ENCODE data around the gene BPIFB3. TPM values are rescaled to one million over a fixed set of nuclear protein-coding genes. Genes with fewer than 3 reads are reported as not detected.
A peak's percentile ranks its signal among the peaks of the same experiment; 100 is the strongest.

The BPIFB3 gene
- total RNA-seq, 1 experiment from 2014 or later, result not detected

DNA sequence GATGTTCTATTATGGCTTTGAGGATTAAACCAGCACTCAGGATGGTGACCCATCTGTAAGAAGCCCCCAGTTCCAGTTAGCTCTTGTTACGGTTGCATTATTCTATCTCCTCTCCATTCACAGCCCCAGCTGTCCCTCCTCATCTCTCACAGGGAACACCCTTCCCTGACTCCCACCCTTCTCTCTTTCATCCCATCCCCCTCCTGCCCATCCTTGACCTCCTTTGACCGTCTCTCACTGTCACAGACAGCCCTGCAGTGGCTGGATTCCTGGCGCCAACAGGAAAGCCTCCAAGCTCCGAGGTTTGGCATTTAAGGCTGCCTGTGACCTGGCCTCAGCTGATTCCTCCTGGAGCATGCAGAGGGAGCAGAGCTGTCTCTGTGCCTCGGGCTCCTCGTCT, 21.6 kb downstream of the BPIFB3 start:
- ChIA-PET CTCF (interaction anchor here (0.7 kb wide), 1 partner anchor 130 kb away, joined by 8 read pairs; no protein-coding TSS in a partner anchor), POLR2A (no interaction called here)
- in situ Hi-C loops (cut with HindIII; ENCODE audit: low pct_unique_long_range_greater_than_20kb, low sequenced_read_pairs), result no loop called here
- H3K4me3 ChIP-seq (ENCODE audit: low read depth in 2 of 2, low read length in 2 of 2), result no peak overlapping the region
- H3K27ac ChIP-seq (ENCODE audit: low read length), result no peak overlapping the region
- TF ChIP-seq SIN3A (IDR thresholded peaks at IDR 0.05; ENCODE audit: borderline replicate concordance, insufficient read depth, low read depth, low read length) (no peak), REST (IDR thresholded peaks at IDR 0.05; ENCODE audit: insufficient read depth in 1 of 2, low read depth in 2 of 2, low read length in 1 of 2) (no peak), TCF7L2 (IDR thresholded peaks at IDR 0.05; ENCODE audit: low read depth, low read length) (no peak), POLR2AphosphoS5 (IDR thresholded peaks at IDR 0.05; ENCODE audit: low read depth, low read length) (no peak)
- TF ChIP-seq, protein P1, sequence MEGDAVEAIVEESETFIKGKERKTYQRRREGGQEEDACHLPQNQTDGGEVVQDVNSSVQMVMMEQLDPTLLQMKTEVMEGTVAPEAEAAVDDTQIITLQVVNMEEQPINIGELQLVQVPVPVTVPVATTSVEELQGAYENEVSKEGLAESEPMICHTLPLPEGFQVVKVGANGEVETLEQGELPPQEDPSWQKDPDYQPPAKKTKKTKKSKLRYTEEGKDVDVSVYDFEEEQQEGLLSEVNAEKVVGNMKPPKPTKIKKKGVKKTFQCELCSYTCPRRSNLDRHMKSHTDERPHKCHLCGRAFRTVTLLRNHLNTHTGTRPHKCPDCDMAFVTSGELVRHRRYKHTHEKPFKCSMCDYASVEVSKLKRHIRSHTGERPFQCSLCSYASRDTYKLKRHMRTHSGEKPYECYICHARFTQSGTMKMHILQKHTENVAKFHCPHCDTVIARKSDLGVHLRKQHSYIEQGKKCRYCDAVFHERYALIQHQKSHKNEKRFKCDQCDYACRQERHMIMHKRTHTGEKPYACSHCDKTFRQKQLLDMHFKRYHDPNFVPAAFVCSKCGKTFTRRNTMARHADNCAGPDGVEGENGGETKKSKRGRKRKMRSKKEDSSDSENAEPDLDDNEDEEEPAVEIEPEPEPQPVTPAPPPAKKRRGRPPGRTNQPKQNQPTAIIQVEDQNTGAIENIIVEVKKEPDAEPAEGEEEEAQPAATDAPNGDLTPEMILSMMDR (IDR thresholded peaks at IDR 0.05), result no peak
- BruUV-seq (replicated peaks), result no TSS peak
- no peak for DNase-seq (ENCODE audit: low read depth, low spot score)
- ATAC-seq, result no peak
- no peaks in the 10 kb centered on the region for H3K36me3 ChIP-seq (ENCODE audit: control insufficient read depth, insufficient read depth, low read length)
- no peaks in the 10 kb centered on the region for H3K4me1 ChIP-seq (ENCODE audit: control insufficient read depth, insufficient read depth, low read length)
- no peaks in the 10 kb centered on the region for H3K9me3 ChIP-seq (ENCODE audit: control insufficient read depth, insufficient read depth, low read depth, low read length)
- H3K27me3 ChIP-seq (ENCODE audit: control insufficient read depth, insufficient read depth, low read length), result no peaks in the 10 kb centered on the region; the same call in none of the 2 replicates
- intact Hi-C loops (cut with micrococcal nuclease; ENCODE audit: unreplicated experiment), result no loop called here

- no peaks in the 10 kb centered on the region for H3K9me3 ChIP-seq (ENCODE audit: control insufficient read depth, insufficient read depth, low read depth, low read length)
- no peaks in the 10 kb centered on the region for H3K4me1 ChIP-seq (ENCODE audit: control insufficient read depth, insufficient read depth, low read length)
- in situ Hi-C loops (cut with HindIII; ENCODE audit: low pct_unique_long_range_greater_than_20kb, low sequenced_read_pairs), result no loop called here
- no peaks in the 10 kb centered on the region; the same call in none of the 2 replicates for H3K27me3 ChIP-seq (ENCODE audit: control insufficient read depth, insufficient read depth, low read length)
- intact Hi-C loops (cut with micrococcal nuclease; ENCODE audit: unreplicated experiment), result no loop called here
- BruUV-seq (replicated peaks), result no TSS peak
- H3K27ac ChIP-seq (ENCODE audit: low read length), result no peak overlapping the region
- ChIA-PET POLR2A (interaction anchor here (0.6 to 1.0 kb wide), 2 partner anchors 86 to 310 kb away, joined by 3 read pairs; no protein-coding TSS in a partner anchor), CTCF (no interaction called here)
- ATAC-seq (0 out of 2 replicates have a peak, but pooled peaks have one; percentile 44), DNase-seq (ENCODE audit: low read depth, low spot score) (no peak)
- no peaks in the 10 kb centered on the region for H3K36me3 ChIP-seq (ENCODE audit: control insufficient read depth, insufficient read depth, low read length)
- TF ChIP-seq TCF7L2 (IDR thresholded peaks at IDR 0.05; ENCODE audit: low read depth, low read length) (no peak), SIN3A (IDR thresholded peaks at IDR 0.05; ENCODE audit: borderline replicate concordance, insufficient read depth, low read depth, low read length) (no peak), POLR2AphosphoS5 (IDR thresholded peaks at IDR 0.05; ENCODE audit: low read depth, low read length) (no peak), REST (IDR thresholded peaks at IDR 0.05; ENCODE audit: insufficient read depth in 1 of 2, low read depth in 2 of 2, low read length in 1 of 2) (no peak)
- TF ChIP-seq, protein P1 (IDR thresholded peaks at IDR 0.05), result no peak
- no peak overlapping the region for H3K4me3 ChIP-seq (ENCODE audit: low read depth in 2 of 2, low read length in 2 of 2)
Measured at GRCh38 chr20:33076662-33077372, 23.1 kb downstream of the BPIFB3 start.

Measured in Panc1 (cell line).